Panc1 (cell line): Measurements from ENCODE around the gene C19orf47.

Source experiments
- POLR2AphosphoS5 ChIP-seq: IDR thresholded peaks from 2 replicates; pipeline ENCODE4 v1.6.1; 2012; ENCODE audit warnings: mild to moderate bottlenecking, low read depth, low read length, moderate library complexity
- SIN3A ChIP-seq: IDR thresholded peaks from 2 replicates; pipeline ENCODE4 v1.6.1; 2012; ENCODE audit warnings: low read depth, mild to moderate bottlenecking, low read length, moderate library complexity, borderline replicate concordance; ENCODE audit not compliant: insufficient read depth
- TCF7L2 ChIP-seq: IDR thresholded peaks from 2 replicates; pipeline ENCODE4 v1.6.1; 2011; ENCODE audit warnings: mild to moderate bottlenecking, low read depth, low read length, inconsistent platforms
- TF ChIP-seq, protein P1 (sequence below): fragments of 450-650 bp; IDR thresholded peaks from 2 replicates; pipeline ENCODE4 v1.5.1; 2017; ENCODE audit warnings: mild to moderate bottlenecking
- TF ChIP-seq, protein P2 (sequence below), 2 experiments: IDR thresholded peaks; 2 replicates each; pipeline ENCODE4 v1.6.1; 2011 to 2012; ENCODE audit warnings: low read depth in 2 of 2, control low read depth in 1 of 2, low read length in 1 of 2, mild to moderate bottlenecking in 1 of 2, moderate library complexity in 1 of 2; ENCODE audit not compliant: insufficient read depth in 1 of 2

DNA sequence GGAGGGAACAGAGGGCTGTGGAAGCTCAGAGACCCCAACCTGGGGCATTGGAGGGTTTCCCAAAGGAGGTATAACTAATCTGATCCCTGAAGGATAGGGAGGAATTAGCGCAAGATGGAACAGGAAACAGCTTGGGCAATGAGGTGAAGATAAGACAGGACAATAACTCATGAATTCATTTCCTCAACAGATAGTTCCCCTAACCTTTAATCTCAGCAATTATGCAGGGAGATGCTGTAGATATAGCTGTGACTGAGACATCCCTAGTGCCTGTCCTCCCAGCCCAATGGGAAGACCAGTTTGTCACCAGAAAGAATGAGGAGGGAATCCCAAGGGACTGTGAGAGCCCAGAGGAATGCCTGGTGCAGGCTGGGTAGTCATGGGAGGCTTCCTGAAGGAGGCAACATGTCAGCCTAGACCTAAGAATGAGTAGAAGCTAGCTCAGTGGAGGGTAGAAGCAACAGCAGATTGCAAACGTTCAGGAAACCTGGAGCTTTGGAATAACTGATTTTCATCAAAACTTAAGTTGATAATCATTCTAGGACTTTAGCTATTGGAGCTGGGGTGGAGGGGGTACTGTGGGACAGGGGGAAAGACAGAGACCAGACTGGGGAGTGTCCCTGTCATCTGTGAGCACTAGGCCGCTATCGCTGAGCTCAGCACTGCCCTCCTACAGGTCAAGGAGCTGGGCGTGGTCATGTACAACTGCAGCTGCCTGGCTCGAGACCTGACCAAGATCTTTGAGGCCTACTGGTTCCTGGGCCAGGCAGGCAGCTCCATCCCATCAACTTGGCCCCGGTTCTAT lies 23.0 kb upstream of the C19orf47 start:
- TF ChIP-seq, protein P1, sequence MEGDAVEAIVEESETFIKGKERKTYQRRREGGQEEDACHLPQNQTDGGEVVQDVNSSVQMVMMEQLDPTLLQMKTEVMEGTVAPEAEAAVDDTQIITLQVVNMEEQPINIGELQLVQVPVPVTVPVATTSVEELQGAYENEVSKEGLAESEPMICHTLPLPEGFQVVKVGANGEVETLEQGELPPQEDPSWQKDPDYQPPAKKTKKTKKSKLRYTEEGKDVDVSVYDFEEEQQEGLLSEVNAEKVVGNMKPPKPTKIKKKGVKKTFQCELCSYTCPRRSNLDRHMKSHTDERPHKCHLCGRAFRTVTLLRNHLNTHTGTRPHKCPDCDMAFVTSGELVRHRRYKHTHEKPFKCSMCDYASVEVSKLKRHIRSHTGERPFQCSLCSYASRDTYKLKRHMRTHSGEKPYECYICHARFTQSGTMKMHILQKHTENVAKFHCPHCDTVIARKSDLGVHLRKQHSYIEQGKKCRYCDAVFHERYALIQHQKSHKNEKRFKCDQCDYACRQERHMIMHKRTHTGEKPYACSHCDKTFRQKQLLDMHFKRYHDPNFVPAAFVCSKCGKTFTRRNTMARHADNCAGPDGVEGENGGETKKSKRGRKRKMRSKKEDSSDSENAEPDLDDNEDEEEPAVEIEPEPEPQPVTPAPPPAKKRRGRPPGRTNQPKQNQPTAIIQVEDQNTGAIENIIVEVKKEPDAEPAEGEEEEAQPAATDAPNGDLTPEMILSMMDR: no peak
- no peak for TF ChIP-seq POLR2AphosphoS5
- TF ChIP-seq, protein P2, sequence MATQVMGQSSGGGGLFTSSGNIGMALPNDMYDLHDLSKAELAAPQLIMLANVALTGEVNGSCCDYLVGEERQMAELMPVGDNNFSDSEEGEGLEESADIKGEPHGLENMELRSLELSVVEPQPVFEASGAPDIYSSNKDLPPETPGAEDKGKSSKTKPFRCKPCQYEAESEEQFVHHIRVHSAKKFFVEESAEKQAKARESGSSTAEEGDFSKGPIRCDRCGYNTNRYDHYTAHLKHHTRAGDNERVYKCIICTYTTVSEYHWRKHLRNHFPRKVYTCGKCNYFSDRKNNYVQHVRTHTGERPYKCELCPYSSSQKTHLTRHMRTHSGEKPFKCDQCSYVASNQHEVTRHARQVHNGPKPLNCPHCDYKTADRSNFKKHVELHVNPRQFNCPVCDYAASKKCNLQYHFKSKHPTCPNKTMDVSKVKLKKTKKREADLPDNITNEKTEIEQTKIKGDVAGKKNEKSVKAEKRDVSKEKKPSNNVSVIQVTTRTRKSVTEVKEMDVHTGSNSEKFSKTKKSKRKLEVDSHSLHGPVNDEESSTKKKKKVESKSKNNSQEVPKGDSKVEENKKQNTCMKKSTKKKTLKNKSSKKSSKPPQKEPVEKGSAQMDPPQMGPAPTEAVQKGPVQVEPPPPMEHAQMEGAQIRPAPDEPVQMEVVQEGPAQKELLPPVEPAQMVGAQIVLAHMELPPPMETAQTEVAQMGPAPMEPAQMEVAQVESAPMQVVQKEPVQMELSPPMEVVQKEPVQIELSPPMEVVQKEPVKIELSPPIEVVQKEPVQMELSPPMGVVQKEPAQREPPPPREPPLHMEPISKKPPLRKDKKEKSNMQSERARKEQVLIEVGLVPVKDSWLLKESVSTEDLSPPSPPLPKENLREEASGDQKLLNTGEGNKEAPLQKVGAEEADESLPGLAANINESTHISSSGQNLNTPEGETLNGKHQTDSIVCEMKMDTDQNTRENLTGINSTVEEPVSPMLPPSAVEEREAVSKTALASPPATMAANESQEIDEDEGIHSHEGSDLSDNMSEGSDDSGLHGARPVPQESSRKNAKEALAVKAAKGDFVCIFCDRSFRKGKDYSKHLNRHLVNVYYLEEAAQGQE (IDR thresholded peaks at IDR 0.05; ENCODE audit: insufficient read depth in 1 of 2, low read depth in 2 of 2, low read length in 1 of 2): no peak
- TF ChIP-seq SIN3A: no peak
- TF ChIP-seq TCF7L2: no peak
